ENCODE data around the gene CYBRD1.

The CYBRD1 gene

GRCh38 chr2:171566753-171567152 is 44.5 kb downstream of the CYBRD1 start:
- DNase-seq (ENCODE audit: low read depth): no peak
- TF ChIP-seq, protein P1, sequence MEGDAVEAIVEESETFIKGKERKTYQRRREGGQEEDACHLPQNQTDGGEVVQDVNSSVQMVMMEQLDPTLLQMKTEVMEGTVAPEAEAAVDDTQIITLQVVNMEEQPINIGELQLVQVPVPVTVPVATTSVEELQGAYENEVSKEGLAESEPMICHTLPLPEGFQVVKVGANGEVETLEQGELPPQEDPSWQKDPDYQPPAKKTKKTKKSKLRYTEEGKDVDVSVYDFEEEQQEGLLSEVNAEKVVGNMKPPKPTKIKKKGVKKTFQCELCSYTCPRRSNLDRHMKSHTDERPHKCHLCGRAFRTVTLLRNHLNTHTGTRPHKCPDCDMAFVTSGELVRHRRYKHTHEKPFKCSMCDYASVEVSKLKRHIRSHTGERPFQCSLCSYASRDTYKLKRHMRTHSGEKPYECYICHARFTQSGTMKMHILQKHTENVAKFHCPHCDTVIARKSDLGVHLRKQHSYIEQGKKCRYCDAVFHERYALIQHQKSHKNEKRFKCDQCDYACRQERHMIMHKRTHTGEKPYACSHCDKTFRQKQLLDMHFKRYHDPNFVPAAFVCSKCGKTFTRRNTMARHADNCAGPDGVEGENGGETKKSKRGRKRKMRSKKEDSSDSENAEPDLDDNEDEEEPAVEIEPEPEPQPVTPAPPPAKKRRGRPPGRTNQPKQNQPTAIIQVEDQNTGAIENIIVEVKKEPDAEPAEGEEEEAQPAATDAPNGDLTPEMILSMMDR (conservative IDR thresholded peaks at IDR 0.05; ENCODE audit: low read length): no peak
- H3K4me3 ChIP-seq (ENCODE audit: low read length): no peak overlapping the region

- DNase-seq (ENCODE audit: low read depth): no peak
- no peak overlapping the region for H3K4me3 ChIP-seq (ENCODE audit: low read length)
- TF ChIP-seq, protein P1 (conservative IDR thresholded peaks at IDR 0.05; ENCODE audit: low read length): peak; percentile 25
Observed at GRCh38 chr2:171568089-171568488, 45.8 kb downstream of the CYBRD1 start.

GRCh38 chr2:171571721-171572120 is 49.4 kb downstream of the CYBRD1 start:
- H3K4me3 ChIP-seq (ENCODE audit: low read length): no peak overlapping the region
- TF ChIP-seq, protein P1 (conservative IDR thresholded peaks at IDR 0.05; ENCODE audit: low read length): no peak
- DNase-seq (ENCODE audit: low read depth): no peak

DNA sequence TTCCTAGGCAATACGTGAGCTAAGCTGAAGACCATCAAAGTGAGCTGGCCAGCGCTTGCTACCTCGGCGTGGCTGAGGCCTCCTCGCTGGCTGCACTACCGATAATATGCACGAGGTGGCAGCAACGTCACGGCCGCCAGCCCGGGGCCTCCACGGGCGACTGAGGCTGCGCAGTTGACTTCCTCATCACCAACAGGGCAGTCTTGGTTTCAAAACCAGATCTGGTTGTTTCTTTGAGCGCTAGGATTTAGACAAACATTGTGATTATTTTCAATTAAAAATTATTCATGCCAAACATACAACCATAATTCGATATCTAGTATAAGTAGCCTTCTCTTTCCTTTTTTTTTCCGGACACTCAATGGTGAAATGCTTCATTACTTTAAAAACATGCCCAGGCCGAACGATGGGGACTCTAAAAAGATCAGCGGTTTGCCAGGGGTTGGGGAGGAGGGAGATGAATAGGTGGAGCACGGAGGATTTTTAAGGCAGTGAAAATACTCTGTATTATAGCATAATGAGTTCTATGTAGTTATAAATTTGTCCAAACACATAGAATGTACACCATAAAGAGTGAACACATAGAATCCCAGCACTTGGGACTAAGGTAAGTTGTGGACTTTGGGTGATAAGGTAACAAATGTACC is 52.0 kb downstream of the CYBRD1 start:
- DNase-seq (ENCODE audit: low read depth): peak; percentile 68
- TF ChIP-seq, protein P1 (conservative IDR thresholded peaks at IDR 0.05; ENCODE audit: low read length): peak; percentile 91
- H3K4me3 ChIP-seq (ENCODE audit: low read length): no peak overlapping the region

DNA sequence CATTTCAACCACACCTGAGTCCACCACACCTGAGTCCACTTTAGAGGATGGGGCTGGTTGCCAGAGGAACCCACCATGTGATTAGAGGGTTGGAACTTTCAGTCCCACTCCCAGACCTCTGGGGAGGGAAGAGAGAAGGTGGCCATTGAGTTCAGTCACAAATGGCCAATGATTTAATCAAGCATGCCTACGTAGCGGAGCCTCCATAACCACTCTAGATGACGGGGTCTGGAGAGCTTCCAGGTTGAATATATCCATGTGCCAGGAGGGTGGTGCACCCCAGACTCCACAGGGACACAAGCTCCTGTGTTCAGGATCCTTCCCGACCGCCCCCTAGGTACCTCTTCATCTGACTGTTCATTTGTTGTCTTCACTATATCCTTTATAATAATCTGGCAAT is 53.3 kb downstream of the CYBRD1 start:
- TF ChIP-seq, protein P1 (conservative IDR thresholded peaks at IDR 0.05; ENCODE audit: low read length): no peak
- H3K4me3 ChIP-seq (ENCODE audit: low read length): no peak overlapping the region
- DNase-seq (ENCODE audit: low read depth): no peak

DNA sequence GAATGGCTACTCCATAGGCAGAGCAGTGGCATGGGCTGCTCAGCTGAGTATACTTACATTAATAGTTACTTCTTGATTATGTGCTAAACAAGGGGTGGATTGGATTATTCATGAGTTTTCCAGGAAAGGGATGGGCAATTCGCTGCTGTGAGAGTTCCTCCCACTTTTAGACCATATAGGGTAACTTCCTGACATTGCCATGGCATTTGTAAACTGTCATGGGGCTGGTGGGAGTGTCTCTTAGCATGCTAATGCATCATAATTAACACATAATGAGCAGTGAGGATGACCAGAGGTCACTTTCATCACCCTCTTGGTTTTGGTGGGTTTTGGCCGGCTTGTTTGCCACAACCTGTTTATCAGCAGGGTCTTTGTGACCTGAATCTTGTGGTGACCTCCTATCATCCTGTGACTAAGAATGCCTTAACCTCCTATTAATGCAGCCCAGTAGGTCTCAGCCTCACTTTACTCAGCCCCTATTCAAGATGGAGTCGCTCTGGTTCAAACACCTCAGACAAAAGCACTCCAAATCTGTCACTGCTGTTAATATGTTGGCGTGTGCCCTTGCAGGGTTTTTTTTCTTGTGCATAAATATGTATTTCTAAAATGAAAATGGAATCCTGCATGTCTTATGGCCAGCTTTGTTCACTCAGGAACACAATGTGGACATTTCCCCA is 56.0 kb downstream of the CYBRD1 start:
- H3K4me3 ChIP-seq (ENCODE audit: low read length): no peak overlapping the region
- TF ChIP-seq, protein P1 (conservative IDR thresholded peaks at IDR 0.05; ENCODE audit: low read length): no peak

GRCh38 chr2:171579481-171579880 is 57.2 kb downstream of the CYBRD1 start:
- DNase-seq (ENCODE audit: low read depth): no peak
- TF ChIP-seq, protein P1 (conservative IDR thresholded peaks at IDR 0.05; ENCODE audit: low read length): no peak
- H3K4me3 ChIP-seq (ENCODE audit: low read length): no peak overlapping the region

More for the DNA sequence above, 56.0 kb downstream of the CYBRD1 start:
- no peak for DNase-seq (ENCODE audit: low read depth)
